A673 (cell line): Measurements from ENCODE around the gene COL2A1. TPM values are rescaled to one million over a fixed set of nuclear protein-coding genes. Genes with fewer than 3 reads are reported as not detected.

Experiments used
- BruUV-seq: library from RNA; stranded (reverse); fragments of 400-500 nt; replicated peaks from 2 replicates; lab custom pipeline; 2021; lab: Mats Ljungman, UMichigan
- CTCF ChIA-PET: fragments of 300-600 bp; sonication (Branson Sonifier 250); formaldehyde crosslinking; loops from one replicate; lab custom pipeline; 2022; ENCODE audit warnings: antibody characterized with exemption; lab: Charles Lee
- POLR2A ChIA-PET: fragments of 300-600 bp; sonication (Branson Sonifier 250); formaldehyde crosslinking; loops from one replicate; lab custom pipeline; 2022; ENCODE audit warnings: antibody characterized with exemption; ENCODE audit not compliant: low non-redundant PET; lab: Charles Lee
- DNase-seq: peaks from one replicate; pipeline ENCODE4 v3.0.0-alpha.2; 2015; ENCODE audit warnings: low spot score
- H3K27ac ChIP-seq: fragments of 200-600 bp; sonication (generic); 2 replicates; pipeline ENCODE4 v1.5.1; 2016; ENCODE audit warnings: mixed run types, low read depth, mild to moderate bottlenecking, mixed read lengths, antibody characterized with exemption, low read length; ENCODE audit not compliant: poor library complexity, severe bottlenecking
- H3K27me3 ChIP-seq: fragments of 200-600 bp; sonication (generic); replicated peaks from 2 replicates; pipeline ENCODE4 v1.6.1; 2017; ENCODE audit warnings: mixed run types, low read depth, mild to moderate bottlenecking, mixed read lengths, antibody characterized with exemption, low read length; ENCODE audit not compliant: insufficient read depth, poor library complexity
- H3K36me3 ChIP-seq: fragments of 200-600 bp; sonication (generic); 2 replicates; pipeline ENCODE4 v1.6.1; 2016; ENCODE audit warnings: mixed run types, mild to moderate bottlenecking, mixed read lengths, antibody characterized with exemption, low read length; ENCODE audit not compliant: insufficient read depth, poor library complexity, severe bottlenecking
- H3K4me1 ChIP-seq: fragments of 200-600 bp; sonication (generic); 2 replicates; pipeline ENCODE4 v1.6.1; 2017; ENCODE audit warnings: mixed run types, mild to moderate bottlenecking, mixed read lengths, antibody characterized with exemption, low read length; ENCODE audit not compliant: insufficient read depth, poor library complexity, severe bottlenecking
- H3K4me3 ChIP-seq: fragments of 200-600 bp; sonication (generic); 2 replicates; pipeline ENCODE4 v1.5.1; 2016; ENCODE audit warnings: low read depth, mixed run types, mild to moderate bottlenecking, mixed read lengths, low read length; ENCODE audit not compliant: poor library complexity, severe bottlenecking
- H3K9me3 ChIP-seq: fragments of 200-600 bp; sonication (generic); 2 replicates; pipeline ENCODE4 v1.6.1; 2016; ENCODE audit warnings: mixed run types, low read depth, mild to moderate bottlenecking, mixed read lengths, antibody characterized with exemption, low read length; ENCODE audit not compliant: poor library complexity, severe bottlenecking
- CTCF ChIP-seq: fragments of 300-800, 200-600 bp; sonication (generic); conservative IDR thresholded peaks from 2 replicates; pipeline ENCODE4 v1.5.1; 2017; ENCODE audit warnings: low read depth, mild to moderate bottlenecking, antibody characterized with exemption, low read length, moderate library complexity, mixed read lengths
- EZH2 ChIP-seq: fragments of 200-600 bp; sonication (generic); IDR thresholded peaks from 2 replicates; pipeline ENCODE4 v1.6.1; 2017; ENCODE audit warnings: borderline replicate concordance, low read depth, mild to moderate bottlenecking, mixed read lengths, antibody characterized with exemption, low read length; ENCODE audit not compliant: poor library complexity, severe bottlenecking
- intact Hi-C: fragments of 100-400 bp; cut with micrococcal nuclease; formaldehyde crosslinking; loops from one replicate; pipeline ENCODE4 v1.10.0; 2022; ENCODE audit not compliant: unreplicated experiment
- total RNA-seq: library from RNA; stranded (reverse); gene quantifications from 2 replicates; pipeline ENCODE4 v1.2.3, GENCODE V29; 2021

The COL2A1 gene
- total RNA-seq, 1 experiment from 2014 or later, result 1.3 TPM

GRCh38 chr12:48028541-48029431, 24.5 kb upstream of the COL2A1 start:
- intact Hi-C loops, result no loop called here
- H3K27ac ChIP-seq, result no peak overlapping the region
- POLR2A ChIA-PET, result no interaction called here

GRCh38 chr12:48027183-48028002, 23.1 kb upstream of the COL2A1 start:
- intact Hi-C loops, result no loop called here
- H3K4me3 ChIP-seq, result no peak overlapping the region
- ChIA-PET POLR2A (no interaction called here), CTCF (no interaction called here)
- no peaks in the 10 kb centered on the region for H3K27me3 ChIP-seq
- no peak overlapping the region for H3K27ac ChIP-seq
- H3K9me3 ChIP-seq, result no peaks in the 10 kb centered on the region
- H3K4me1 ChIP-seq, result no peaks in the 10 kb centered on the region
- no peaks in the 10 kb centered on the region for H3K36me3 ChIP-seq
- DNase-seq, result no peak
- no TSS peak for BruUV-seq
- TF ChIP-seq EZH2, result no peak
- no peak for TF ChIP-seq CTCF

More at GRCh38 chr12:48028541-48029431, 24.5 kb upstream of the COL2A1 start:
- Histone ChIP-seq H3K4me3 (no peak overlapping the region), H3K9me3 (no peaks in the 10 kb centered on the region), H3K4me1 (no peaks in the 10 kb centered on the region), H3K27me3 (no peaks in the 10 kb centered on the region), H3K36me3 (no peaks in the 10 kb centered on the region)
- no peak for TF ChIP-seq CTCF
- no peak for TF ChIP-seq EZH2
- BruUV-seq, result no TSS peak
- CTCF ChIA-PET, result no interaction called here
- no peak for DNase-seq

- no peaks in the 10 kb centered on the region for H3K4me1 ChIP-seq
- ChIA-PET CTCF (no interaction called here), POLR2A (interaction anchor here (0.6 kb wide), 1 partner anchor 477 kb away, joined by 4 read pairs; no protein-coding TSS in a partner anchor)
- no peaks in the 10 kb centered on the region for H3K27me3 ChIP-seq
- H3K27ac ChIP-seq, result no peak overlapping the region
- TF ChIP-seq CTCF (no peak), EZH2 (no peak)
- H3K4me3 ChIP-seq, result no peak overlapping the region
- no TSS peak for BruUV-seq
- intact Hi-C loops, result no loop called here
- DNase-seq, result no peak
- H3K9me3 ChIP-seq, result no peaks in the 10 kb centered on the region
- no peaks in the 10 kb centered on the region for H3K36me3 ChIP-seq
Measured at GRCh38 chr12:48026060-48026827, 22.0 kb upstream of the COL2A1 start.
